ENCODE data around the gene CPSF3.
A peak's percentile ranks its signal among the peaks of the same experiment; 100 is the strongest.

Gene CPSF3

DNA sequence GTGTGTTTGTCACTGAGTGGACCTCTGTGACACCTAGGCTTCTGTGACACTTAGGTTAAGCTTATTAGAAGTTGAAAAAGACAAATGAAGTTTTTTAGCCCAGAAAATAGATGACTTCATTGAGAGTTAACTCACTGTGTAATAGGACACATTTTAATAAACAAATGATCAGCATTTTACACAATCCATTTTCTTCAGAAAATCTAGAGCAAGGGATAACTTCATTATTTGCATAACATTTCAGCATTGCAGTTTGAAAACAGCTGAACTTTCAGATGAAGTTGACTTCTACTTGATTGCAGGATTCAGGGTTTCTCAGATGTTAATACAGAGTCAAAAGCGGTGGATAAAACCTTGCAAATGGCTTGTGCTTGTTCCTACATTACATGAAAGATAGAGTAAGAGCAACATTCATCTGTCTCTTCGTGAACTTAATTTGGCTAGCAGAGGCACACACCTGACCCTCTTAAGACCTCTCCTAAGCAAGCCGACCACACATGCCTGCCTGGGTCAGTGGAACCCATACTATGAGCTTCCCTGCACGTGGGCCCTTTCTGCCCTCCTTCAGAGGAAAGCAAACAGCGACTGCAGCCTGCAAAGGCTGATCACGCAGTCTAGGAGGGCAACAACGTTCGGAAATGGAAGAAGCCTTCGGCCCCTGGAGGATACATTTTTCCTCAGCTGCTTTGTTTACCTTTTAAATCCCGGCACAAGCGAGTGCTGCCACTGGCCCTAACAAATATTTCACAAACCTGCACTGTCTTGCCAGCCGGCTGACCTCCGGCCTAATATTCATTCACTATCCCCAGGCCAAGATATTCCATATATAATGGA is 16.7 kb upstream of the CPSF3 start:
- no peak for TF ChIP-seq ZFX (IDR thresholded peaks at IDR 0.05)
- TF ChIP-seq, protein P1, sequence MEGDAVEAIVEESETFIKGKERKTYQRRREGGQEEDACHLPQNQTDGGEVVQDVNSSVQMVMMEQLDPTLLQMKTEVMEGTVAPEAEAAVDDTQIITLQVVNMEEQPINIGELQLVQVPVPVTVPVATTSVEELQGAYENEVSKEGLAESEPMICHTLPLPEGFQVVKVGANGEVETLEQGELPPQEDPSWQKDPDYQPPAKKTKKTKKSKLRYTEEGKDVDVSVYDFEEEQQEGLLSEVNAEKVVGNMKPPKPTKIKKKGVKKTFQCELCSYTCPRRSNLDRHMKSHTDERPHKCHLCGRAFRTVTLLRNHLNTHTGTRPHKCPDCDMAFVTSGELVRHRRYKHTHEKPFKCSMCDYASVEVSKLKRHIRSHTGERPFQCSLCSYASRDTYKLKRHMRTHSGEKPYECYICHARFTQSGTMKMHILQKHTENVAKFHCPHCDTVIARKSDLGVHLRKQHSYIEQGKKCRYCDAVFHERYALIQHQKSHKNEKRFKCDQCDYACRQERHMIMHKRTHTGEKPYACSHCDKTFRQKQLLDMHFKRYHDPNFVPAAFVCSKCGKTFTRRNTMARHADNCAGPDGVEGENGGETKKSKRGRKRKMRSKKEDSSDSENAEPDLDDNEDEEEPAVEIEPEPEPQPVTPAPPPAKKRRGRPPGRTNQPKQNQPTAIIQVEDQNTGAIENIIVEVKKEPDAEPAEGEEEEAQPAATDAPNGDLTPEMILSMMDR (conservative IDR thresholded peaks at IDR 0.05) = no peak
- H3K27ac ChIP-seq = no peak overlapping the region

DNA sequence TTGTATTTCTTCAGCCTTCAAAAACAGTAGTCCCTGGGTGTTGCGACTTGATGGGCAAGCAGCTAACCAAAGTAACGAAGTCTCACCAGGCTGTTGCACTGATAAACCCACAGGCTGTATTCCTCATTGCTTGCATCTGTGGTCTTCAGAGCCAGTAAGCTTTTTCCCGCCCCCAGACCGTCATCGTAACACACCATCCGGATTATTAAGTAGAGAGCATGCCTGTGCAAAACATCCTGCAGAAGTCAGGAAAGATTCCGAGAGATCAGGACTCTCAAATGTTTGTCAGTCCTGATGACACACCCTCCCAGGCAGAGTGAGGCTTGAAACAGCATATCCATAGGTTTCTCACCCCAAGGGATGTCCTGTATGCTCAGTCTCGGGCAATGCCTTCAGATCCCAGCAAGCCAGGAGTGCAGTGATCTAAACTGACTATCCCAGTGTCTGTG is 16.1 kb upstream of the CPSF3 start:
- TF ChIP-seq, protein P1 (conservative IDR thresholded peaks at IDR 0.05) = no peak
- TF ChIP-seq ZFX (IDR thresholded peaks at IDR 0.05) = no peak
- H3K27ac ChIP-seq = no peak overlapping the region

DNA sequence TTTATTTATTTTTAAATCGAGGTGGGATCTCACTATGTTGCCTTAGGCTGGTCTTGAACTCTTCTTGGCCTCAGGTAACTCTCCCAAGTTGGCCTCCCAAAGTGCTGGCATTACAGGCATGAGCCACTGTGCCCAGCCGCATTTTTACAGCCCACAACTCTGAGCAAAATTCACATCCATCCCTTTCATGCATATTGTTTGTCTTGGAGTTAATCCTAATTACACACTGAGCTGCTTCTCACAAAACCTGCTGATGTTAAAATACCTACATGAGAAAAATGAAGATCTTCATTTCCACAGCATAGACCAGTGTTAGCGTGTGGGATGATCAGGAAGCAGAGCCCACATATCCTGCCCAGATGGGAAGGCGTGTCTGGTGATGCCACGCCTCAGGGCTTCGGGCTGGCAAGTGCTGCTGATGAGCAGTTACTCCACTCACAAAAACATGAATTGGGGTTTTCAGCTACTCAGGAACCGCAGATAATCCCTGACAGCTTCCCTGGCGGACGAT is 14.8 kb upstream of the CPSF3 start:
- H3K27ac ChIP-seq = peak overlapping the region; percentile 66
- TF ChIP-seq ZFX (IDR thresholded peaks at IDR 0.05) = no peak
- TF ChIP-seq, protein P1 (conservative IDR thresholded peaks at IDR 0.05) = no peak

DNA sequence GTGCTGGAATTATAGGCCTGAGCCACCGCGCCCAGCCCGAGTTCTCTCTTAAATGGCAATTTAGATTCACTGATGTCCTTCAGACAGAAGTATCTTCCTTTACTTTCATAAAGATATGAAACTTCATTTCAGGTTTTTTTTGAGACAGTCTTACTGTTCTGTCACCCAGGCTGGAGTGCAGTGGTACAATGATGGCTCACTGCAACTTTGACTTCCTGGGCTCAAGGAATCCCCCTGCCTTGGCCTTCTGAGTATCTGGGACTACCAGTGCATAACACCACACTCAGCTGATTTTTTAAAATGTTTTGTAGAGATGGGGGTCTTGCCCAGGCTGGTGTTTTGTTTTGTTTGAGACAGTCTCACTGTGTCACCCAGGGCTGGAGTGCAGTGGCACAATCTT is 13.3 kb upstream of the CPSF3 start:
- TF ChIP-seq ZFX (IDR thresholded peaks at IDR 0.05) = no peak
- TF ChIP-seq, protein P1 (conservative IDR thresholded peaks at IDR 0.05) = no peak
- H3K27ac ChIP-seq = no peak overlapping the region

DNA sequence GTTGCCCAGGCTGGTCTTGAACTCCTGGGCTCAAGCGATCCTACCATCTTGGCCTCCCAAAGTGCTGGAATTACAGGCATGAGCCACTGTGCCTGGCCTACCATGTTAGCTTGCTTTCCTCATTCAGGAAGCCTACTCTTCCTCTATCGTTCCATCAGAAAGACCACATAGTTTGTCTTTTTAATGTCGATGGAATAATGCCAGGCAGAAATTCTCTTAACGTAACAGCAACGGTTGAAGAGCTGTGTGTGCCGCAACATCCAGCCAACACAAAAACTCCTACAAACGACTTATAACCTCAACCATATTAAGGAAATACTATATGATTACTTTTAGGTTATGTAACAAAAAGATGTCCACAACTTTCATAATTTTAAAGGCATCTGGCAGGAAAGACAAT is 10.7 kb upstream of the CPSF3 start:
- no peak for TF ChIP-seq ZFX (IDR thresholded peaks at IDR 0.05)
- no peak overlapping the region for H3K27ac ChIP-seq

DNA sequence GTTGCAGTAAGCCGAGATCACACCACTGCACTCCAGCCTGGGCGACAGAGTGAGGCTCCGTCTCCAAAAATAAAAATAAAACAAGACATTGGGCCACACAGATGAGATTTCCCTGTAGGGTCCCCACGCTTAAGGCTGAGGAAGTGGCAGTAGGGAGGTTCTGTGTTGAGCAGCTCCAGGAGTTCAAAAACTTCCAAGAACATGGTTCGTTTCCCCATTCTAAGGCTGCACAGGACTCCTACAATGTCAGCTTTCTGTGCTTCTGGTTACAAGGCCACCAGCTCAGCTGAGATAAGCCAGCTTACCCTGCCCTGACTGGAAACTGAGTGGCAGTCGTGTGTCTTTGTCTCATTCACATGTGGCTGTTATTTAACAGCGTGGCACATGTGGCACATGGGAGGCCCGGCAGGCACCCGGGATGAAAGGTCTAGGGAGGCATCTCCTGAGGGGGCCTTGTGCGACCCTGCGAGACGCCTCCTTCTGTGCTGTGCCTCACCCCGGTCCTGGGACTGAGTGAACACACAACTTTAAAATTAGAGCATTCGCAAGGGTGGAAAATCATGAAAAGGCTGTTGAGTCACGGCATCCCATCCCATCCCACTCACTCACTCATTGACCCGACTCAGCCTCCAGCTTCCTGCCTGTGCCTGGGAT is 7.8 kb upstream of the CPSF3 start:
- H3K27ac ChIP-seq = no peak overlapping the region
- no peak for TF ChIP-seq ZFX (IDR thresholded peaks at IDR 0.05)
- TF ChIP-seq, protein P1 (conservative IDR thresholded peaks at IDR 0.05) = no peak

DNA sequence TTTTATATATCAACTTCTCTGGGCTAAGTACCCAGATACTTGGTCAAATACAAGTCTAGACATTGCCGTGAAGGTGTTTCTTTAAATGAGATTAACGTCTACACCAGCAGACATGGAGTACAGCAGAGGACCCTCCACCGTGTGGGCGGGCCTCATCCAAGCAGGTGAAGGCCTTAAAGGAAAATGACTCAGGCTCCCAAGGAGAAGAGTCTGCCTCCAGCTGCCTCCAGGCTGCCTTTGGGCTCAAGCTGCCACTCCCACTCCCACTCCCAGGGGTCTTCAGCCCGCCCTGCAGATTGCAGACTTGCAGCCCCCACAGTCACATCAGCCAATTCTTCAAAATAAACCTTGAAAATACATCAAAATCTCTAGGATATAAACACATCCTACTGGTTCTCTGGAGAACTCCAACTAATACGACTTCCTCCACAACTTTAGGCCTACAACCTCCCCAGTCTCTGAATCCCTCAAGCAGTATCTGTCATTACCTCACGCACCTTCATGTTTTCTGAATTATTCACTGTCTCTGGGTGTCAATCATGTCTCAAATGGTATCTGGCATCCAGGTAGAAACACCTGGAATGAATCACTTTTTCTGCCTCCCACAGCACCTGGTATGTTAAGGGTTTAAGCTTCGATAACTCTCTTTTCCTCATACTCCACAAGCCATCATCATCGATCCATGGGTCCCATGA is 7.0 kb upstream of the CPSF3 start:
- H3K27ac ChIP-seq = no peak overlapping the region
- TF ChIP-seq, protein P1 (conservative IDR thresholded peaks at IDR 0.05) = no peak
- TF ChIP-seq ZFX (IDR thresholded peaks at IDR 0.05) = no peak
